PC-3 (cell line): ENCODE data around the gene RPL37A.

Experiments
- CTCF ChIP-seq: fragments of 300-600 bp; sonication (generic); conservative IDR thresholded peaks from 2 replicates; pipeline ENCODE4 v1.5.1; 2017; ENCODE audit warnings: antibody characterized with exemption, low read depth, mild to moderate bottlenecking, low read length
- EZH2 ChIP-seq: fragments of 300-600 bp; sonication (generic); IDR thresholded peaks from one replicate; pipeline ENCODE4 v1.6.1; 2017; ENCODE audit warnings: antibody characterized with exemption, mild to moderate bottlenecking, low read length; ENCODE audit not compliant: unreplicated experiment
- EZH2phosphoT487 ChIP-seq: fragments of 300-600 bp; sonication (generic); IDR thresholded peaks from 2 replicates; pipeline ENCODE4 v1.6.1; 2018; ENCODE audit warnings: mild to moderate bottlenecking, antibody characterized with exemption, low read length, borderline replicate concordance

DNA sequence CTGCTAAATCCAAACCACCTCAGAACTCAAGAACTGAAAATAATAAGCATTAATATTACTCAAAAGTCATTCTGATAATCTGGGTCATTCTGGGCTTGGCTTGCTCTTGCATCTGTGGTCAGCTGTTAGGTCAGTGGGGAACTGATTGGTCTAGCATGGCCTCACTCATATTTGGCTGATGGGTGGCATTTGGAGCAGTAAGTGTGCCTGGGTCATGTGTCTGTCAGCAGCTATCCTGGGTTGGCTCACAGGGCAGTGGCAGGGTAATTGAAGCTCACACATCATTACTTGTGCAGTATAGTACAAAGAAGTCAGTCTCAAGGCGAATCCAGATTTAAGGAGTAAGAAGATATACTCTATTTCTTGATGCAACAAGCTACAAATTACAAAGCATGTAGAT lies 9.6 kb downstream of the RPL37A start:
- TF ChIP-seq CTCF (no peak), EZH2phosphoT487 (no peak), EZH2 (no peak)
